COR-L47 (cell line): ENCODE data around the gene BATF.

ENCODE experiments used
- DNase-seq: peaks from one replicate; lab custom pipeline; 2025; lab: John Stamatoyannopoulos, UW

The BATF gene

DNA sequence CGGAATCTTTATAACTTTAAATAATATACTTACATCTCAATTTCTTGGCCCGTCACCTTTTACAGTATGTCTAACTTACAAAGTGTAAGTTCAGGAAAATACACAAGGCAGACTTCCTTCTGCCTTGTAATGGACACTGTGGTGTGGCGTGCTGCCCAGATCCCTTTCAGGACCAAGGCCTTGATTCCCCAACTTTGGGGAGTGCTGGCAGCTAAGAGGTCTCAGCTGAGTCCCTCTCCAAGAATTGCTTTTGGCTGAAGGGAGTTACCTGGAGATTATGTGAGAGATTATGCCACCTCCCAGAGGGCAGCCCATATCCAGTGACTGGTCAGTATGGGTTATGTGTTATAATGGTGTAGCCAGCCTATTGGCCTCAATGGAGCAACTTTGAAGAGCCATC, 21.2 kb upstream of the BATF start:
- DNase-seq, result no peak

DNA sequence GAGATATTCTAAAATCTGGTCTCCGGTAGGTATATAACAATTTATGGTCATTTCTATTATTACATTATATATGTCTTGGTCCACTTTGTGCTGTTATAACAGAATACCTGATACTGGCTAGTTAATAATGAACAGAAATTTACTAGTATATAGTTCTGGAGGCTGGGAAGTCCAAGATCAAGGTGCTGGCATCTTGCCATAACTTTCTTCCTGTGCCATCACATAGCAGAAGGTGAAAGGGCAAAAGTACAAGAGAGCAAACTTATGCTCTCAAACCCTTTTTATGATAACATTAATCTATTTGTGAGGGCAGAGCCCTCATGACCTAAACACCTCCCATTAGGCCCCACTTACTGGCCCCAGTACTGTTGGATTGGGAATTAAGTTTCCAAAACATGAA, 17.9 kb upstream of the BATF start:
- no peak for DNase-seq

GRCh38 chr14:75506930-75507329, 15.3 kb upstream of the BATF start:
- no peak for DNase-seq

- no peak for DNase-seq
Measured at GRCh38 chr14:75510547-75510946, 11.7 kb upstream of the BATF start.

GRCh38 chr14:75511201-75511600, 11.1 kb upstream of the BATF start:
- no peak for DNase-seq

DNA sequence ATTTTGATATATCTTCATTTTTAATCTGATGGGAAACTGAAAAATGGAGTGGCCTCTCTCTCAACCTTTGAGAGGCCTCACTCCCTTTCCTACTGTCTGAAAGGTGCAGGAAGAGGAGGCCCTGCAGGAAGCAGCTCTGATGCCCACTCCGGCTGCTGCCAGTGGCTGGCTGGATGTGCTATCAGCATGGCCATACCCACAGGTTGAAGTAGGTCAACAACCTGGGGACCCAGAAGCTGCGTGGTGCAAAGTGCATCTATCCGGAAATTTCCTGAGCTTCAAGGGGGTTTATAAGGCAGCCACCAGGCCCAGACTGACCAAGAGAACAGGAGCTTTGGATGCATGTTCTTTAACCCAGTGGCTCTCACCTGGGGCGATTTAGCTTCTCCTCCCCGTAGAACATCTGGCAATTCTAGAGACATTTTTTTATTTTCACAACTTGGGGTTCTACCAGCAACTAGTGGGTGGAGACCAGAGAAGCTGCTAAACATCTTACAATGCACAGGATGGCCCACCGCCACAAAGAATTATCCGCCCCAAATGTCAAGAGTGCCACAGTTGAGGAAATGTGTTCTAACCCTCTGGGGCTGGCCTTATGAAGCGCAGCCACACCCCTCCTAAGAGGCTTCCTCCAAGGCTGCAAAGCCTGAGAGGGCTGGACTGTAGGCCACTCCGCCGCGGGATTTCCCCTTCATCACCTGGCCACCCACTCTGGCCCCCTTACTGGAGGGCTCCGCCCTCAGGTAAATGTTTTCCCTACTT, 8.2 kb upstream of the BATF start:
- no peak for DNase-seq

- no peak for DNase-seq
Measured at GRCh38 chr14:75514673-75515628, 7.3 kb upstream of the BATF start.

DNA sequence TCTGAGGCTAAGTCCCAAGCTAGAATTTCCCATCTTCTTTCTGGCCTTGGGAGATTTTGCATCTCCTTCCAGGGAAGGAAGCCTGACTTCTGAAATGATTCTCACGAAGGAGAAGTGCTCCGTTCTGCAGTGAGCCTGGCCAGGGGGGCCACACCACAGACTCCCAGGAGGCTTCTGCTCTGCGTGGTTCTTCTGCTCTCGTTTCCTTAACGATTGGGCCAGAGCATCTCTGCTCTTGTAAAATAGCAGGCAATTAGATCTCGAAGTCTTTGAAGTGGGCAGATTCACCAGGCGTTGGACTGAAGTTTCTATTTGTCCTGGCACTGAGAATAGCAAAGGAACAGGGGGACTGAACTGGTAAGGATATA, 6.7 kb upstream of the BATF start:
- no peak for DNase-seq

- DNase-seq, result no peak
Measured at GRCh38 chr14:75518625-75519024, 3.6 kb upstream of the BATF start.

DNA sequence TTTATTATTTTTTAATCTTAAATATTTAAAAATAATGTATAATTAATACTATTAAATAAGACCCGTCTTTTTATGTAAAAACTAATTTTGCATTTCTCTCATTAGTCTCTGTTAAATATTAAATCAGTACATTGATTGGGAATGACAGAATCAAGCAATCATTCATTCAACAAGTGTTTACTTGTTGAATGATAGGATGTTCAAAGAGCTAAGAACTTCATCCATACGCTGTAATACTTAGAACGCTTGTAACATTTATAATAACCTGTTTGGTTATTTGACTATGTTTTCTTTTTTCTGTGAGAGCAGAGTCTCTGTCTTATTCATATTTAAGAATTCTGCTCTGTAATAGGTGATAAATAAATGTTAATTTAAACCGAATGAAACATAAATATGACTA, 2.9 kb upstream of the BATF start:
- DNase-seq, result no peak

GRCh38 chr14:75519826-75520728, 2.2 kb upstream of the BATF start:
- no peak for DNase-seq

DNA sequence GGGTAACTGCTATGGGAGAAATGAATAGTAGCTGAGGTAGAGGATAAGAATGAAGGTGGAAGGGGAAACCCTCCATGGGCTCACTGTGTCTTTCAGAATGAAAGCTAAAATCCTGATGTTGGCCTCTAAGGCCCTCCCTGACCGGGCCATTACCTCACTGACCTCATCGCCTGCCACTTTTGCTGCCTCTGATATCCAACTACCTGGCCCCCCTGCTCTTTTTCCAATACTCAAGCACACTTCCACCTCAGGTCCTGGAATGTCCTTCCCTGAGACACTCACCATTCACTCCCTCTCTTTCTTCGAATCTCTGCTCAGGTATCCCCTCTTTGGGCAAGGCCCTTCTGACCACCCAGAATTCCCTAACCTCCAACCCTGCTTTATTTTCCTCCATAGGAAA, 1.4 kb upstream of the BATF start:
- no peak for DNase-seq

GRCh38 chr14:75521415-75522199, 662 bp upstream of the BATF start:
- no peak for DNase-seq

GRCh38 chr14:75522983-75523318, 682 bp downstream of the BATF start:
- no peak for DNase-seq

DNA sequence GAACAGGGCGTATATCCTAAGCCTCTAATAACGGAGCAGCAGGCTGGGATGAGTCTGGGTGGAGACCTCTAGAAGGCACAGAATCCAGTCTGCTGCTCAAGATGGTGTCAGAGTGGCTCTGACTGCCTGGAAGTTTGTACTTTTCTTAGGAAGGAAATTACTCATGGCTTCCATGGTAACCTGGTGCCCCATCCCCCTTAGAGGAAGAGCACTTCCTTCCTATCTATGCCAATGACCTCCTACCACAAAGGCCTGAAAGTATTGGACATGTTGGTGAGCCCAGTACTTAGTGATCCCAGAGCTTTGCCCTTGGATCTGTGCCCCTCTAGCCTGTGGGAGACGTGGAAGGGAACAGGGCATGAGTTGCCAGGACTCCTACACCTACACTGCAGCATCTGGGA, 1.5 kb downstream of the BATF start:
- no peak for DNase-seq

DNA sequence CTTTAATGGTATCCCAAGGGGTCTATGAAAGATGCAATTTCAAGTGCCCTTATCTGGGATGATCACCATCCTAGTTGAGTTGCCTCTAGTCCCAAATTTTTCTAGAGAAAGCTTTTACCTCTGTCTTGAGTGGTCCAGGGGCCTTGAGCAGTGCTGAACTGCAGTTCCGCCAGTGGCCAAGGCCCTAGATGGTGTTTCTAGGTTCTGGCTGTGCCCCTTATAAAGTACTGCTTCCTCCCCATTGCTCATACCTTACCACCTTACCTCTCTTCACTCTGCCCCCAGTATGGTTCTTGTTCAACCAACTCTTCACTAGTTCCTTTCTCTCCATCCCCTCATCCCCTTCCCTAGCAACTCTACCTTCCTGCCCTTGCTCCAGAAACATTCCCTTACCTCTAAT, 3.7 kb downstream of the BATF start:
- no peak for DNase-seq

DNA sequence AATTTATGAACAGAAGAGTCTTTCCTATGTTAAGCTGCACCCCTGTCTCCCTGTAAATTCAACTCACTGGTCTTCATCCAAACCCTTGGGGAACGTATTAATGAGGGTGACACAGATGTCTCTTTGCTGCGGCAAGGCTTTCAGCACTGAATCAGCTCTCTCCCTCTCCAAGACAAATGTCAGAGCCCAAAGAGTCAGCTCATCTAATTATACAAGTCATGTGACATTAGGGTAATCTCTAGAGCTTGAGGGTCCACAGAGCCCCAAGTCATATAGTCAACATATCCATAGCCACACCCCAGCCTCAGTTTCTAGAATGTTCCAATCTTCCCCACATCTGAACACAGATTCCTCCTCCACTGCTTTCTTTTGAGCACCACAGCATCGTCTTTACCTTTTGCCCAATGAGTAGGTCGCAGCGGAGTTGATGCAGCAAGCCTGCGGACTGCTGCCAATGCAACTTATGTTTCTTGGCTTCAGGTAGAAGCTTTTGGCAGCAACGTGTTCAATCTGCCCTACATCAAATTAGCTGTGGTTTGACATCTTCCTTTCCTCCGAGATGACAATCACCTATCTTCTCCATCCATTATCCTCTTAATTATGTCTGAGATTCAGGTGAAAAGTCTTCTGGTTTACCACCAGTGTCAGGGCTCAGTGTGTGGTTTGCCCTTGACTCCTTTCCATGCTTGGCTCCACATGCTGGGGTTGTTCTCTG, 5.3 kb downstream of the BATF start:
- DNase-seq, result no peak

DNA sequence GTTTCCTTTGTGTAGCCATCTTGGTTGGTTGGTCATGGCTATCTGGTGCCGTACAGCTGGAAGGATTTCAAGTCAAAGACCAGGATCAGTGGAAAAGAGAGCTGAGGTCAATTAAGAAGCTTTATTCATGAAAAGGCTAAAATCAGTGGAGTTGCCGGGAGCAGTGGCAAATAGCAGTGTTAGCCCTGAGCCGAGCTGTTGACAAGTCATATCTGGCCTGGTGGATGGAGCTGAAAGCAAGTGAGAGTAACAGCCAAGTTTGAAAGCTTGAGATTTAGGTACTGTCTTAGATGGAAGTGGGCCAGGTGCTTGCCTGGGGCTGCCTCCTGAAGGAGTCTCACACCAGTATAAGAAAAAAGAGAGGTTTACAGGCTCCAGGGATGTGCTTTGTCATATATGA, 9.0 kb downstream of the BATF start:
- no peak for DNase-seq

GRCh38 chr14:75531660-75532317, 9.5 kb downstream of the BATF start:
- no peak for DNase-seq

DNA sequence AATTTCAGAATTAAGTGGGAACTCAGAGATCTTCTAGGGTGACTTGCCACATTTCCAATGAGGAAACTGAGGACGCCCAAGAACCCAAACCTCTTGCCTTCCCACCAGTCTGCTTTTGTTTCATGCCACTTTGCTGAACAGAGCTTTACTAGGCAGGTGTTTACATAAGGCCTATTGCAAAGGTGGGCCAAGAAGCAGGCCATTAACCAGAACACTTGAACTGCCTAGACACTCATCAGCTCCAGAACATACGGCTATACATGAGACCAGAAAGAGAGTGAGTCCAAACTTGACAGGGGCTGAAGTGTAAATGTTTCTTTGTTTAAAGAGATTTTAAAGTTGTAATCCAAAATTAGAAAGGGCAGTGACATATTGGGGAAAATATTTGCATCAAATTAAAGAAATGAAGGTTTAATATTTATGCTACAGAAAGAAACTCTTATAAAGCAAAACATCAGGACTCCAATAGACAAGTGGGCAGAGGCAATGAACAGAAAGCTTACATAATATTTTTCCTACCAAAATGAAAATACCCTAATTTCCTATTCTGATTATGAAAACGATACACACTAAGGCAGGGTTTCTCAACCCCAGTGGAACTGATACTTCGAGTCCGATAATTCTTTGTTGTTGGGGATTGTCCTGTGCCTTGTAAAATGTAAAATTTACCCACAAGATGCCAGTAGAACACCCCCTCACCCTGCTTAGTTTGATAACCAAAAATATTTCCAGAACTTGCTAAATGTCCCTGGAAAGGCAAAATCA, 11.7 kb downstream of the BATF start:
- DNase-seq, result no peak
